HEK293 (cell line): ENCODE results near the gene RNF19B.

Experiments used
- CTCF ChIA-PET: fragments of 350-600 bp; formaldehyde crosslinking; extraction: SDS; loops from one replicate; lab custom pipeline; 2021; ENCODE audit warnings: antibody characterized with exemption; lab: Yijun Ruan, JAX
- POLR2A ChIA-PET: fragments of 300-600 bp; formaldehyde crosslinking; extraction: SDS; loops from one replicate; lab custom pipeline; 2020; ENCODE audit warnings: antibody characterized with exemption, inconsistent platforms; lab: Yijun Ruan, JAX
- H3K27ac ChIP-seq: fragments of 200-500 bp; sonication (Bioruptor generic); 2 replicates; pipeline ENCODE4 v1.5.1; 2014; ENCODE audit warnings: low read depth, low read length, control low read depth, inconsistent platforms; ENCODE audit errors: extremely low read depth
- H3K36me3 ChIP-seq, 2 experiments: fragments of 200-500 bp in 1 of 2; sonication (Bioruptor generic) in 1 of 2; 1 replicate in 1 of 2; 2 replicates in 1 of 2; pipeline ENCODE4 v1.5.1; 2014 to 2017; ENCODE audit warnings: inconsistent platforms in 2 of 2, low read length in 2 of 2; ENCODE audit not compliant: control insufficient read depth in 2 of 2, insufficient read depth in 1 of 2
- H3K4me1 ChIP-seq: fragments of 200-500 bp; sonication (Bioruptor generic); 2 replicates; pipeline ENCODE4 v1.5.1; 2014; ENCODE audit warnings: mild to moderate bottlenecking, low read length, inconsistent platforms; ENCODE audit not compliant: control insufficient read depth, insufficient read depth
- H3K4me3 ChIP-seq: 2 replicates; pipeline ENCODE4 v1.5.1; 2011; ENCODE audit warnings: low read depth, mild to moderate bottlenecking, control low read depth, low read length, moderate library complexity
- H3K9me3 ChIP-seq: fragments of 200-500 bp; sonication (Bioruptor generic); 2 replicates; pipeline ENCODE4 v1.5.1; 2014; ENCODE audit warnings: low read depth, low read length, inconsistent platforms; ENCODE audit not compliant: control insufficient read depth, insufficient read depth
- BCL11B ChIP-seq: fragments of 450-650 bp; formaldehyde crosslinking; IDR thresholded peaks from 2 replicates; pipeline ENCODE4 v1.5.1; 2016; ENCODE audit warnings: low read depth, missing biosample characterization, missing genetic modification characterization
- EGR2 ChIP-seq: fragments of 450-650 bp; formaldehyde crosslinking; IDR thresholded peaks from 2 replicates; pipeline ENCODE4 v1.5.1; 2016; ENCODE audit warnings: low read depth, missing biosample characterization, missing genetic modification characterization
- GFI1B ChIP-seq: fragments of 450-650 bp; formaldehyde crosslinking; IDR thresholded peaks from 2 replicates; pipeline ENCODE4 v1.5.1; 2016; ENCODE audit warnings: missing biosample characterization, missing genetic modification characterization
- GLIS2 ChIP-seq: fragments of 450-650 bp; formaldehyde crosslinking; IDR thresholded peaks from 2 replicates; pipeline ENCODE4 v1.5.1; 2016; ENCODE audit warnings: missing biosample characterization, missing genetic modification characterization
- KLF7 ChIP-seq: fragments of 450-650 bp; formaldehyde crosslinking; IDR thresholded peaks from 2 replicates; pipeline ENCODE4 v1.5.1; 2016; ENCODE audit warnings: missing biosample characterization, missing genetic modification characterization, borderline replicate concordance
- ZBTB26 ChIP-seq: fragments of 450-650 bp; formaldehyde crosslinking; optimal IDR thresholded peaks from 2 replicates; pipeline ENCODE3; 2016; ENCODE audit warnings: missing biosample characterization, mild to moderate bottlenecking, missing genetic modification characterization
- ZBTB48 ChIP-seq: fragments of 450-650 bp; formaldehyde crosslinking; IDR thresholded peaks from 2 replicates; pipeline ENCODE4 v1.5.1; 2016; ENCODE audit warnings: missing biosample characterization, missing genetic modification characterization
- ZFHX2 ChIP-seq: fragments of 450-650 bp; formaldehyde crosslinking; conservative IDR thresholded peaks from 2 replicates; pipeline ENCODE4 v1.5.1; 2016; ENCODE audit warnings: missing biosample characterization, missing genetic modification characterization
- ZIC2 ChIP-seq: fragments of 450-650 bp; formaldehyde crosslinking; IDR thresholded peaks from 2 replicates; pipeline ENCODE4 v1.5.1; 2016; ENCODE audit warnings: missing biosample characterization, missing genetic modification characterization
- ZNF202 ChIP-seq: fragments of 450-650 bp; formaldehyde crosslinking; IDR thresholded peaks from 2 replicates; pipeline ENCODE4 v1.5.1; 2016; ENCODE audit warnings: missing biosample characterization, missing genetic modification characterization, borderline replicate concordance
- ZNF324 ChIP-seq: fragments of 450-650 bp; formaldehyde crosslinking; IDR thresholded peaks from 2 replicates; pipeline ENCODE4 v1.5.1; 2016; ENCODE audit warnings: missing biosample characterization, missing genetic modification characterization
- ZNF394 ChIP-seq: fragments of 450-650 bp; formaldehyde crosslinking; IDR thresholded peaks from 2 replicates; pipeline ENCODE4 v1.5.1; 2016; ENCODE audit warnings: missing biosample characterization, missing genetic modification characterization, mild to moderate bottlenecking, moderate library complexity, borderline replicate concordance
- ZNF530 ChIP-seq: fragments of 450-650 bp; formaldehyde crosslinking; IDR thresholded peaks from 2 replicates; pipeline ENCODE4 v1.5.1; 2016; ENCODE audit warnings: low read depth, missing biosample characterization, missing genetic modification characterization
- ZNF561 ChIP-seq: fragments of 450-650 bp; IDR thresholded peaks from 2 replicates; pipeline ENCODE4 v1.5.1; 2018; ENCODE audit warnings: missing biosample characterization, missing genetic modification characterization, borderline replicate concordance
- ZNF623 ChIP-seq: fragments of 450-650 bp; formaldehyde crosslinking; IDR thresholded peaks from 2 replicates; pipeline ENCODE4 v1.5.1; 2016; ENCODE audit warnings: missing biosample characterization, missing genetic modification characterization
- ZNF664 ChIP-seq: fragments of 450-650 bp; formaldehyde crosslinking; IDR thresholded peaks from 2 replicates; pipeline ENCODE4 v1.5.1; 2016; ENCODE audit warnings: missing biosample characterization, missing genetic modification characterization
- ZNF776 ChIP-seq: fragments of 450-650 bp; formaldehyde crosslinking; IDR thresholded peaks from 2 replicates; pipeline ENCODE4 v1.5.0; 2017; ENCODE audit warnings: missing biosample characterization, missing genetic modification characterization, borderline replicate concordance
- ZNF791 ChIP-seq: fragments of 450-650 bp; formaldehyde crosslinking; IDR thresholded peaks from 2 replicates; pipeline ENCODE4 v1.5.1; 2016; ENCODE audit warnings: missing biosample characterization, missing genetic modification characterization
- TF ChIP-seq, protein P1 (sequence below): fragments of 450-650 bp; formaldehyde crosslinking; IDR thresholded peaks from 2 replicates; pipeline ENCODE4 v1.5.1; 2016; ENCODE audit warnings: missing biosample characterization, missing genetic modification characterization

Gene RNF19B

DNA sequence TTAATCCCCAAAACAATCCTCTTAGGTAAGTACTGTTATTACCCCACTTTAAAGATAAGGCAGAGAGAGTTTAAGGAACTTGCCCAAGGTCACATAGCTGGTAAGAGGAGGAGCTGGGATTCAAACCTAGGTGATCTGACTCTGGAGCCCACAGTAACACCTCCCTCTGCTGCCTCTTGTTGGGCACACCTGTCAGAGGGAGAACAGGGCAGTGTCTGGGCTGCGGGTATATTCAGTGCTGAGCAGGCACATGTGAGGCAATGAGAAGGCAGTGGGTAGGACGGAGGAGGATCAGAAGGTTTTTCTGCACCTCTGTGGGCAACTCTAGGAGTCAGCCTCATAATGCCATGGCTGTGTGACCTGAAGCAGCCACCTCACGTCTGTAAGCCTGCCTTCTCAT lies 76.5 kb downstream of the RNF19B start:
- CTCF ChIA-PET: interaction anchor here (0.7 to 1.7 kb wide), 3 partner anchors 11 to 31 kb away, joined by 3 to 4 read pairs (median 3); no protein-coding TSS in a partner anchor
- Histone ChIP-seq H3K27ac (no peak overlapping the region), H3K4me1 (no peaks in the 10 kb centered on the region), H3K4me3 (no peak overlapping the region), H3K36me3 (no peaks in the 10 kb centered on the region), H3K9me3 (no peaks in the 10 kb centered on the region)
- TF ChIP-seq ZNF664 (tag by site-specific recombination): peak; percentile 83
- TF ChIP-seq ZNF791: no peak
- no peak for TF ChIP-seq ZNF776 (tag by site-specific recombination)
- TF ChIP-seq, protein P1, sequence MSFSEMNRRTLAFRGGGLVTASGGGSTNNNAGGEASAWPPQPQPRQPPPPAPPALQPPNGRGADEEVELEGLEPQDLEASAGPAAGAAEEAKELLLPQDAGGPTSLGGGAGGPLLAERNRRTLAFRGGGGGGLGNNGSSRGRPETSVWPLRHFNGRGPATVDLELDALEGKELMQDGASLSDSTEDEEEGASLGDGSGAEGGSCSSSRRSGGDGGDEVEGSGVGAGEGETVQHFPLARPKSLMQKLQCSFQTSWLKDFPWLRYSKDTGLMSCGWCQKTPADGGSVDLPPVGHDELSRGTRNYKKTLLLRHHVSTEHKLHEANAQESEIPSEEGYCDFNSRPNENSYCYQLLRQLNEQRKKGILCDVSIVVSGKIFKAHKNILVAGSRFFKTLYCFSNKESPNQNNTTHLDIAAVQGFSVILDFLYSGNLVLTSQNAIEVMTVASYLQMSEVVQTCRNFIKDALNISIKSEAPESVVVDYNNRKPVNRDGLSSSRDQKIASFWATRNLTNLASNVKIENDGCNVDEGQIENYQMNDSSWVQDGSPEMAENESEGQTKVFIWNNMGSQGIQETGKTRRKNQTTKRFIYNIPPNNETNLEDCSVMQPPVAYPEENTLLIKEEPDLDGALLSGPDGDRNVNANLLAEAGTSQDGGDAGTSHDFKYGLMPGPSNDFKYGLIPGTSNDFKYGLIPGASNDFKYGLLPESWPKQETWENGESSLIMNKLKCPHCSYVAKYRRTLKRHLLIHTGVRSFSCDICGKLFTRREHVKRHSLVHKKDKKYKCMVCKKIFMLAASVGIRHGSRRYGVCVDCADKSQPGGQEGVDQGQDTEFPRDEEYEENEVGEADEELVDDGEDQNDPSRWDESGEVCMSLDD: no peak
- no peak for TF ChIP-seq KLF7 (tag by site-specific recombination)
- TF ChIP-seq ZNF394 (tag by site-specific recombination): no peak
- POLR2A ChIA-PET: no interaction called here

DNA sequence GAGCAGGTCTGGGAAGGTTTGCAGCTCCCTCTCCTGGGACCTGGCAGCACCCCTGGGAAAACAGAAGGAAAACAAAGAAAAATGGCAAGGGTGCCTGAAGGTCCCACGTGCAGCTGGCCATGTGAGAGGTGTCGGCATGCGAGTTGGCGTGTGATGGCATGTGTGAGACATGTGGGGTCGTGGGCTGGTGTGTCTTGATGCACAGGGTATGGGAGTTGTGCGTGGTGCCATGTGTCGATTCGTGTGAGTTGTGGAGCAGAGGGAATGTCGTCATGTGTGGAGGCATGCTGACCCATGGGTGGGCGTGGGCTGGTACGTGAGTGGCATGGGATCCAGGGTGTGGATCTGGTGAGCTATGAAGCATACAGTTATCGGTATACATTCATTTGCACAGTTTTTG lies 77.0 kb downstream of the RNF19B start:
- H3K27ac ChIP-seq: no peak overlapping the region
- H3K9me3 ChIP-seq: no peaks in the 10 kb centered on the region
- H3K4me3 ChIP-seq: no peak overlapping the region
- POLR2A ChIA-PET: no interaction called here
- no peaks in the 10 kb centered on the region for H3K36me3 ChIP-seq
- H3K4me1 ChIP-seq: no peaks in the 10 kb centered on the region
- peak; percentile 73 for TF ChIP-seq ZFHX2 (tag by site-specific recombination)
- TF ChIP-seq GFI1B (tag by site-specific recombination): no peak
- peak; percentile 61 for TF ChIP-seq EGR2 (tag by site-specific recombination)
- CTCF ChIA-PET: interaction anchor here (0.7 to 1.7 kb wide), 4 partner anchors 21 to 212 kb away, joined by 3 read pairs; no protein-coding TSS in a partner anchor

- Histone ChIP-seq H3K4me3 (no peak overlapping the region), H3K4me1 (no peaks in the 10 kb centered on the region), H3K36me3 (no peaks in the 10 kb centered on the region), H3K27ac (no peak overlapping the region), H3K9me3 (no peaks in the 10 kb centered on the region)
- CTCF ChIA-PET: interaction anchor here (0.6 to 3.3 kb wide), 19 partner anchors 8 to 1280 kb away, joined by 3 to 22 read pairs (median 3); no protein-coding TSS in a partner anchor
- POLR2A ChIA-PET: interaction anchor here (1.0 kb wide), 1 partner anchor 10 kb away, joined by 3 read pairs; no protein-coding TSS in a partner anchor
- TF ChIP-seq ZNF530 (tag by site-specific recombination) (no peak), BCL11B (no peak), ZIC2 (0 out of 2 replicates have a peak, but pooled peaks have one; percentile 3), ZBTB48 (tag by site-specific recombination) (0 out of 2 replicates have a peak, but pooled peaks have one; percentile 2), ZNF623 (tag by site-specific recombination) (no peak), ZNF394 (tag by site-specific recombination) (0 out of 2 replicates have a peak, but pooled peaks have one; percentile 5), ZBTB26 (tag by site-specific recombination) (peak; percentile 17), ZNF561 (0 out of 2 replicates have a peak, but pooled peaks have one; percentile 2), ZNF202 (tag by site-specific recombination) (no peak), ZNF324 (tag by site-specific recombination) (no peak), GLIS2 (tag by site-specific recombination) (peak; percentile 15)
Measured at GRCh38 chr1:32886828-32887414, 77.7 kb downstream of the RNF19B start.
